B cell (primary cell): ENCODE data around the gene DSP. TPM values are rescaled to one million over a fixed set of nuclear protein-coding genes. Genes with fewer than 3 reads are reported as not detected.

ENCODE experiments used
- ATAC-seq: fragments of 200-7000 bp; cut with Tn5 transposase; one replicate; pipeline ENCODE4 v1.10.0; 2021; ENCODE audit warnings: low read depth, mild to moderate bottlenecking, moderate number of reproducible peaks, moderate library complexity
- CTCF ChIA-PET: fragments of 350-600 bp; sonication (Branson Sonifier 250); formaldehyde crosslinking; loops from one replicate; lab custom pipeline; 2021; ENCODE audit warnings: antibody characterized with exemption, inconsistent platforms; lab: Charles Lee
- POLR2A ChIA-PET: fragments of 350-600 bp; sonication (Branson Sonifier 250); formaldehyde crosslinking; loops from one replicate; lab custom pipeline; 2021; ENCODE audit warnings: antibody characterized with exemption; lab: Charles Lee
- DNase-seq: peaks from one replicate; pipeline ENCODE4 v3.0.0; 2013
- H2AFZ ChIP-seq: 2 replicates; pipeline ENCODE4 v1.6.1; 2012; ENCODE audit warnings: mild to moderate bottlenecking, low read depth, low read length; ENCODE audit not compliant: insufficient read depth, poor library complexity, severe bottlenecking
- H3K27ac ChIP-seq, 2 donors: 1 replicate in 1 of 2; 2 replicates in 1 of 2; pipeline ENCODE4 v1.5.1; 2012 to 2013; ENCODE audit warnings: low read length in 2 of 2, mild to moderate bottlenecking in 2 of 2, moderate library complexity in 1 of 2
- H3K27me3 ChIP-seq, 4 experiments: fragments of 200-600 bp in 1 of 4; sonication (generic) in 1 of 4; replicated peaks in 1 of 4; 1 replicate in 2 of 4; 2 replicates in 2 of 4; pipeline versions ENCODE4 v1.6.1 to v1.7.0; 2013 to 2016; ENCODE audit warnings: low read length in 3 of 4, mild to moderate bottlenecking in 2 of 4, mixed read lengths in 1 of 4, moderate library complexity in 1 of 4; ENCODE audit not compliant: insufficient read depth in 4 of 4, control insufficient read depth in 3 of 4; ENCODE audit errors: control extremely low read depth in 1 of 4
- H3K36me3 ChIP-seq, 2 experiments: replicated peaks in 1 of 2; 1 replicate in 1 of 2; 2 replicates in 1 of 2; pipeline versions ENCODE4 v1.6.1 to v1.7.1; 2013; ENCODE audit warnings: low read length in 1 of 2; ENCODE audit not compliant: insufficient read depth in 2 of 2, control insufficient read depth in 1 of 2; ENCODE audit errors: control extremely low read depth in 1 of 2, extremely low read depth in 1 of 2
- H3K4me1 ChIP-seq, 2 donors: fragments of 200-600 bp in 1 of 2; sonication (generic) in 1 of 2; 1 replicate in 1 of 2; 2 replicates in 1 of 2; pipeline versions ENCODE4 v1.5.1 to v1.6.1; 2013 to 2017; ENCODE audit warnings: low read length in 2 of 2; ENCODE audit not compliant: control insufficient read depth in 2 of 2, insufficient read depth in 2 of 2
- H3K4me2 ChIP-seq: replicated peaks from 2 replicates; pipeline ENCODE3; 2012; ENCODE audit warnings: mild to moderate bottlenecking, low read depth, low read length; ENCODE audit not compliant: poor library complexity, severe bottlenecking
- H3K4me3 ChIP-seq, 5 experiments: fragments of 200-600 bp in 1 of 5; sonication (generic) in 1 of 5; 1 replicate in 3 of 5; 2 replicates in 2 of 5; pipeline versions ENCODE4 v1.5.1 to v1.7.0; 2011 to 2016; ENCODE audit warnings: low read length in 4 of 5, mild to moderate bottlenecking in 4 of 5, low read depth in 2 of 5, control low read depth in 1 of 5, moderate library complexity in 1 of 5; ENCODE audit not compliant: insufficient read depth in 1 of 5; ENCODE audit errors: control extremely low read depth in 1 of 5, extremely low read depth in 1 of 5
- H3K79me2 ChIP-seq: fragments of 200-600 bp; sonication (generic); one replicate; pipeline ENCODE4 v1.6.0; 2016; ENCODE audit warnings: low read length; ENCODE audit not compliant: control insufficient read depth, insufficient read depth
- H3K9ac ChIP-seq: fragments of 200-600 bp; sonication (generic); 2 replicates; pipeline ENCODE4 v1.6.1; 2017; ENCODE audit warnings: mild to moderate bottlenecking, low read length, moderate library complexity
- H3K9me3 ChIP-seq, 3 donors: one replicate each; pipeline versions ENCODE4 v1.6.1 to v1.7.1; 2013; ENCODE audit warnings: low read length in 2 of 3; ENCODE audit not compliant: control insufficient read depth in 2 of 3, insufficient read depth in 1 of 3; ENCODE audit errors: control extremely low read depth in 1 of 3
- H4K20me1 ChIP-seq: 2 replicates; pipeline ENCODE4 v1.6.0; 2012; ENCODE audit warnings: mild to moderate bottlenecking, low read length; ENCODE audit not compliant: insufficient read depth, control insufficient read depth, poor library complexity, severe bottlenecking
- H3K27ac Mint-ChIP-seq: one replicate; pipeline ENCODE4 v1.8.0; 2021; ENCODE audit warnings: mixed read lengths
- H3K27me3 Mint-ChIP-seq: one replicate; pipeline ENCODE4 v1.8.0; 2021; ENCODE audit warnings: mixed read lengths
- H3K4me1 Mint-ChIP-seq: one replicate; pipeline ENCODE4 v1.8.0; 2021; ENCODE audit warnings: mixed read lengths
- H3K4me3 Mint-ChIP-seq: one replicate; pipeline ENCODE4 v1.8.0; 2021; ENCODE audit warnings: mixed read lengths
- H3K9me3 Mint-ChIP-seq: one replicate; pipeline ENCODE4 v1.8.0; 2022; ENCODE audit warnings: mixed read lengths; ENCODE audit not compliant: insufficient read depth
- CTCF ChIP-seq: fragments of 200-600 bp; IDR thresholded peaks from one replicate; pipeline ENCODE4 v1.8.0; 2022; ENCODE audit warnings: antibody characterized with exemption, mild to moderate bottlenecking
- EZH2 ChIP-seq: IDR thresholded peaks from 2 replicates; pipeline ENCODE4 v1.6.1; 2012; ENCODE audit warnings: borderline replicate concordance, low read depth, mild to moderate bottlenecking, moderate library complexity, low read length; ENCODE audit not compliant: insufficient read depth, poor library complexity, severe bottlenecking
- WGBS: methylation state at CpG from one replicate; pipeline ENCODE4 v1.1.5; 2013; ENCODE audit warnings: missing lambda C conversion rate; ENCODE audit not compliant: insufficient coverage; 5-methylcytosine and 5-hydroxymethylcytosine counted together
- intact Hi-C: fragments of 100-400 bp; cut with micrococcal nuclease; formaldehyde crosslinking; loops from one replicate; pipeline ENCODE4 v1.10.0; 2022
- polyA plus RNA-seq: library from polyadenylated mRNA; depleted of rRNA; stranded (reverse); fragments of >200 nt; gene quantifications from 2 replicates; pipeline ENCODE4 v1.2.3, GENCODE V29; 2012
- total RNA-seq, 2 donors: library from RNA; stranded (reverse); fragments of 120-200 nt in 1 of 2; gene quantifications; 1 replicate in 1 of 2; 2 replicates in 1 of 2; pipeline versions ENCODE4 v1.2.3 to v1.2.4, GENCODE V29; 2013 to 2022

Gene DSP
- total and polyA plus RNA-seq, 2 donors (not counting 1 experiment from before 2014, with no cell fraction given) = not detected

- no CpG with 5 or more reads among the region's 2 CpGs for WGBS
- H3K27ac ChIP-seq = no peak overlapping the region
- peaks cover 0 to 3% (median 0%) of the 10 kb centered on the region in 3 donors for H3K9me3 ChIP-seq
- H3K9me3 Mint-ChIP-seq = no peaks in the 10 kb centered on the region
- no peaks in the 10 kb centered on the region for H3K4me1 Mint-ChIP-seq
- no peaks in the 10 kb centered on the region for H3K36me3 ChIP-seq
- CTCF ChIA-PET = no interaction called here
- H4K20me1 ChIP-seq = no peaks in the 10 kb centered on the region
- H2AFZ ChIP-seq = no peak overlapping the region
- no peak overlapping the region for H3K9ac ChIP-seq
- peaks cover 0 to 3% of the 10 kb centered on the region in 2 donors for H3K4me1 ChIP-seq
- no peak for ATAC-seq
- no peak for DNase-seq
- no peak overlapping the region for H3K4me3 Mint-ChIP-seq
- no peak overlapping the region for H3K4me2 ChIP-seq
- H3K27me3 ChIP-seq = no peaks in the 10 kb centered on the region
- no peaks in the 10 kb centered on the region for H3K79me2 ChIP-seq
- TF ChIP-seq EZH2 (no peak), CTCF (no peak)
- no peak overlapping the region for H3K4me3 ChIP-seq
- H3K27me3 Mint-ChIP-seq = peaks cover 14% of the 10 kb centered on the region
- no peak overlapping the region for H3K27ac Mint-ChIP-seq
- POLR2A ChIA-PET = no interaction called here
- intact Hi-C loops = no loop called here
Measured at GRCh38 chr6:7629321-7629720, 87.8 kb downstream of the DSP start.

DNA sequence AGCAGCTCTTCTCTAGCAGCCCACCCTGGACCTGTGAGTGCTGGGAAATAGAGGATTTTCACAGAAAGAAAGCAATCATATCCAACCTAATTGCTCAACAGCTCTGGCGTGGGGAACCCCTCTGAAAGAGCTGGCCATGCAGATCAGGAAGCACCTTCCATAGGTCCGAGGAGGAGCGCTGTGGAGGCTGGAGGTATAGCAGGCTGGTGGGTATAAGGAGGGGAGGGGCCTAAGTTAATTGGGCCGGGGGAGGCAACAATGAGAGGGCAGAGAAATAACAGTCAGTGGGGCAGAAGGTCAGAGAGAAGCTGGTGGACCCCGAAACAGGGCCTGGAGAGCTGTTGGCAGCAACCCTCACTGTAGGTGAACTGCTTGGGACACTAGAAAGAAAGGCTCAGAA lies 89.3 kb downstream of the DSP start:
- ATAC-seq (no peak), DNase-seq (no peak)
- H3K9ac ChIP-seq = no peak overlapping the region
- H3K4me3 ChIP-seq = no peak overlapping the region
- H3K9me3 ChIP-seq = peaks cover 0 to 3% (median 0%) of the 10 kb centered on the region in 3 donors
- Mint-ChIP-seq H3K27ac (no peak overlapping the region), H3K4me3 (no peak overlapping the region), H3K27me3 (peaks cover 16% of the 10 kb centered on the region), H3K9me3 (no peaks in the 10 kb centered on the region), H3K4me1 (no peaks in the 10 kb centered on the region)
- H3K36me3 ChIP-seq = no peaks in the 10 kb centered on the region
- no peak overlapping the region for H3K4me2 ChIP-seq
- ChIA-PET POLR2A (no interaction called here), CTCF (no interaction called here)
- H2AFZ ChIP-seq = no peak overlapping the region
- no peak for TF ChIP-seq CTCF
- TF ChIP-seq EZH2 = no peak
- H3K27ac ChIP-seq = no peak overlapping the region
- H4K20me1 ChIP-seq = no peaks in the 10 kb centered on the region
- no peaks in the 10 kb centered on the region for H3K4me1 ChIP-seq
- H3K27me3 ChIP-seq = peaks cover 0 to 3% (median 0%) of the 10 kb centered on the region in 4 experiments
- WGBS = 89% methylated on average over 4 of the region's 5 CpGs
- intact Hi-C loops = no loop called here
- no peaks in the 10 kb centered on the region for H3K79me2 ChIP-seq
